HL-60/S4 treated with retinoic acid at 250 ng/mL for 4 days and 3 days (cell line): ENCODE data around the gene NUDT4B.
"Not testable (repeated sequence)": the region's sequence is repeated elsewhere in the genome, so short reads cannot be mapped to it uniquely, and the experiment has no call there.

Source experiments
- in situ Hi-C: fragments of 300-500 bp; cut with MboI; formaldehyde crosslinking; loops from 2 replicates; pipeline ENCODE4 v1.7.0; 2022; ENCODE audit warnings: low sequenced_read_pairs

NUDT4B gene

DNA sequence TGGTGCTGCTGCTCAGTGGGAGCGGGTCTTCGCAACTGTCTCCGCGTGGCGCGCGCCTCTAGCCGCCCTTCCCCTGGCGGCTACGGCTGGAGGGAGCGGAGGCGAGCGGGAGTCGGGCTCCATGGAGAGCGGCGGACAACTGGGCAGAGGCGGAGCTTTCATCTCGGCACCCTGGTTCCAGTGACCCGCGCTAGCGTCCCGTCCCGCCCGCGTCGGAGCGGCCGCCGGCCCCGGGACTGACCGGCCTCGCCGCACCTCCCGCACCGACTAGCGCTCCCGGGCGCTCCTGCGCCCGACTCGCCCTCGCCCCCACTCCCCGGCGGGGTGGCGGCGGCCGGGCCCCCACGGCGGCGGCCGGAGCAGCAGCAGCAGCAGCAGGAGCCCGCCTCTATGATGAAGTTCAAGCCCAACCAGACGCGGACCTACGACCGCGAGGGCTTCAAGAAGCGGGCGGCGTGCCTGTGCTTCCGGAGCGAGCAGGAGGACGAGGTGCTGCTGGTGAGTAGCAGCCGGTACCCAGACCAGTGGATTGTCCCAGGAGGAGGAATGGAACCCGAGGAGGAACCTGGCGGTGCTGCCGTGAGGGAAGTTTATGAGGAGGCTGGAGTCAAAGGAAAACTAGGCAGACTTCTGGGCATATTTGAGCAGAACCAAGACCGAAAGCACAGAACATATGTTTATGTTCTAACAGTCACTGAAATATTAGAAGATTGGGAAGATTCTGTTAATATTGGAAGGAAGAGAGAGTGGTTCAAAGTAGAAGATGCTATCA is at the start of gene NUDT4B:
NUDT4B (plus strand) TSS at position 212 of the 772 bp plus-strand sequence; CDS start at position 391, 179 bp downstream.
- in situ Hi-C loops, result not testable (repeated sequence)

GRCh38 chr1:148699357-148699756 is 49.2 kb upstream of the NUDT4B start:
- in situ Hi-C loops, result not testable (repeated sequence)

GRCh38 chr1:148702242-148702641 is 46.3 kb upstream of the NUDT4B start:
- in situ Hi-C loops, result not testable (repeated sequence)

DNA sequence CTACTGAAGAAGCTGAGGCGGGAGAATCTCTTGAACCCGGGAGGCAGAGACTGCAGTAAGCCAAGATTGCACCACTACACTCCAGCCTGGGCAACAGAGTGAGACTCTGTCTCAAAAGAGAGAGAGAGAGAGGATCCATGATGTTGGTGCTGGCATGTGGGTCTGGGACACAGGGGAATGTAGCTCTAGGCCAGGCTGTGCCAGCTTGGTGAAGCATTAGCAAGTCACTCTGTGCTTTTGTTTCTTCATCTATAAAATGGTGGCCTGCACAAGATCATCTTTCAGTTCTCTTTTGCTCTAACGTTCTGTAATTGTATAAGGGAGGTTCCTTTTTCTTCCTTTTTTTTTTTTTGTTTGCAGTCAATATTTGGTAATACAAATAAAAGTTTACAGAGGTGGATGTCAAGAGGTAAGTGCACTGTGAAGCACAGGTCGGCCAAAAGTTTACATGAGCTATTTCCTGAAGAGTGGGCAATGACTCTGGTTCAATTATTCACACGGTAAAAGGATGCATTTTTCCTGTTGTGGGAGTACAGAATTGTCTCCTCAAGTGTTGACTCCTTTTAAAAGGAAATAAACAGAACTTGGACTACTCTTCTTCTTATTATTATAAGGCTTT is 44.5 kb upstream of the NUDT4B start:
- in situ Hi-C loops, result not testable (repeated sequence)

GRCh38 chr1:148705316-148705948 is 43.1 kb upstream of the NUDT4B start:
- in situ Hi-C loops, result not testable (repeated sequence)

DNA sequence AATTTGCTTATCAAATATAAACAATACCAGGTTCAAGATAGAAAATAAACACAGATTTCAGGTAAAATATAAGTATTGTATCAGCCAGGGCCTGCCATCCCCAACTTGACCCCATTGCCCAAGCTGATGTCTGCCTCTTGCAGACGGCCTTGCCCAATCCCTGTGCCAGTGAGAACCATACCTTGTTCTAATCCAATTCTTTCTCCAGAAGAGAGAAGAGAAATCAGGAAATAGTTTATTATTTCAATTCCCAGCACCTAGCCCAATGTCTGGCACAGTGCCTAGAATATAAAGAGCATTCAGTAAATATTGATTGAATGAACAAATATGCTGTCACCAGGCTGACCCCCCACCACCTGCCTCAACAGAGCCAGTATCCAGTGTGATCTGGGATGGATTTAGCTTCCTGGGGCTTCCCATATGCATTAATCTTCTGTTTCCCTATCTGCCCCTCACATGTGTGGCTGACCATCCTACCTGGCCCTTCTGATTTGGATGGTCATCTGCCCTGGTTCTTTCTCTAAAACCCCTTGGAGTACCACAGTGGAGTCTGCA is 39.7 kb upstream of the NUDT4B start:
- in situ Hi-C loops, result not testable (repeated sequence)

DNA sequence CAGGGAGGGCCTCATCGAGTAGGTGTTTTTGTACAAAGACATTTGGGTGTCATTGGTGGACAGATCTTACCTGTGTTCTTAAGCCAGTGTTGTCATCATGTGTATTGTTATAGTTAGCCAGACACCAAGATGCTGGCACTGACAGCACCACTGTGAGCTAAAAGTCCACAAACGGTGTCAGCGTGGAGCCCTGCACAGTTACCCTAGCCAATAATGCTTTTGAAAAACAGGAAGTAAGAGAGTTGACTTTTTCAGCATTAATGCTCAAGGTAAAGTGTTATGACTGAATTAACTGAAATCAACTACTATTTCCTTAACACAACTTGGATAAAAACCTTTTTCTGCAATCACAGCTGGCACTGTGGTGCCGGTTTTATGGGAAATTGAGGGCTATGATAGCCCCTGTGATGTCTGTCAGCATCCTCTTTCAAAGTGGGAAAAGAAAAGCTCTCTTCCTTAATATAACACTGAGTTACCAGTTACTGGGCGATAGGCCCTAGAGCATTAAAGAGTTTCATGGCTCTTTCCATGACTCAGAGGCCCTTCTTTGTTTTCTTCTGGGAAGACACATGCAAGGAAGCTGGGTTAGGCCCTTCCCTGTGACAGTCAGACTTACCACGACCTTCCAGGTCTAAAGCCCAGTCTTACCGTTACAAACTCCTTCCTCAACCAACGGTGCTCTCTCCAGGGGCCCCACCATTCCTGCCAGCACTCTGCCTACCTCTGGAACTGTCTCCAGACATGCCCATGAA is 37.6 kb upstream of the NUDT4B start:
- in situ Hi-C loops, result not testable (repeated sequence)

GRCh38 chr1:148712353-148712752 is 36.2 kb upstream of the NUDT4B start:
- in situ Hi-C loops, result not testable (repeated sequence)

DNA sequence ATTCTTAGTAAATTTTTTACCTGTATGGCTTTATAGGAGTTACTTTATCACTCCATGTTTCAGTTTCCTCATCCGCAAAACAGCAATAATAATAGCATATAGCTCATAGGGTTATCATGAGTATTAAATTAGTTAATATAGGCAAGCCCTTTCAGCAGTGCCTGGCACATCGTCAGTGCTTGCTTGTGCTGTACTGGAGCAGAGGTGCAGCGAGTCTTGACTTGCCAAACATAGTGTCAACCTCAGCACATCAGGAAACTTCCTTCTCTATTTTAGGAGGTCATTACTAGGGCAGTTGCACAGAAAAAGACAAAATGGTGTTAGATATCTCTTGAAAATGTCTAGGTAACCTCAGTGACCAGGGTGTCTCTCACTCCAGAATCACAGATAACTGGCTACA is 33.1 kb upstream of the NUDT4B start:
- in situ Hi-C loops, result not testable (repeated sequence)

DNA sequence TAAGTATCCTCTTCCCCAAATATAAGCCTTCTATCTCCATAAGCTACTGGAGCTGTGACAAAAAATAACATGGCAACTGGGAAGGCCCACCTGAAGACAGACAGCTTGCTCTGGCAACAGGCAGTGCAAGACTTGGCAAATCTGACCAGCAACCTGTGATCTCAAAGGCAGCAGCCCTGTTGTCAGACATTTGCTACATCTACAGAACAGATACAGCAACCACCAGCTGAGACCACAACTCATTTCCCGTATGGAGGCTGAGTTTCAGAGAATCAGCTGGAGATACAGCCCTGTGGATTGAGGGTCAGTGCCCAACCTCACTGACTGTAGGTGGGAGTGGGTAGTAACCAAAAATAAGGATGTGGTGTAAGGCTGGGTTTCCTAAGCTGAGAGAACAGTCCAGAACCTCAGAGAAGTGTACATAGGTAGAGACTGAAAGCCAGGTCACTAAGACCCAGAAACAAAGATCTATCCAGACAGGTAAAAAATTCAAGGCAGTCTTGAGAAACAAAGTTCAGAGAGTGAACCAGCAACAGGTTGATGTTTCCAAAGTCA is 31.5 kb upstream of the NUDT4B start:
- in situ Hi-C loops, result not testable (repeated sequence)

DNA sequence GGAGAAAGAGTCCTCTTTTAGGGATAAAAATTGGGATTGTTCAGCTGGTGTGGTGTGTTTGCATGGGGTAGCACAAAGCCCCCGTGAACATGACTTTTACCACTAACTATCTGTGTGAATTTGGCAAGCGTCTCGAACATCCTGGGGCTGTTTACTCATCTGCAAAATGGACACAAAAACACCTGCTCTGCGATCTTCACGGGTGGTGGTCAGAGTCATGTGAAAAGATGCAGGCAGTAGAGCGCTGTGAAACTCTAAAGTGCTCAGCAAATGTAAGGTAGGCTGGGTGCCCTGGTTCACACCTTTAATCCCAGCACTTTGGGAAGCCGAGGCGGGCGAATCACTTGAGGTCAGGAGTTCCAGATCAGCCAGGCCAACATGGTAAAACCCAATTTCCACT is 27.7 kb upstream of the NUDT4B start:
- in situ Hi-C loops, result not testable (repeated sequence)

GRCh38 chr1:148722758-148723157 is 25.8 kb upstream of the NUDT4B start:
- in situ Hi-C loops, result not testable (repeated sequence)

DNA sequence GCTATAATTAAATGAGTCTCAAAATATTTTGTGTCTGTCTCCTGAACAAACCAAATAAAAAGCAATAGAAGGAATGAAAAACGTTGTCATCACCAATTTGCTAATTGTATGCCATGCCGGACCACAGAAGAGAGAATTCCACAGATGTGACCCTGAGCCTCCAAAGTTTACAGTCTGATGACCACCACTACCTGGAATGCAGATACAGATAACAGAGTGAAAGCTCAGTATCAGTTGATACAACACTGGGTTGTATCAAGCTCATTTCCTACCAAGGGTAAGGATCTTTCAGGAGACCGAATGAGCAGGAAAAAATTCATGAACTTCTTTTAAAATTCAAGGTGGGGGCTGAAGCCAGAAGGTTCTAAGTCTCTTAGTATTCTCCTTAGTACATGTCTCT is 25.1 kb upstream of the NUDT4B start:
- in situ Hi-C loops, result not testable (repeated sequence)

DNA sequence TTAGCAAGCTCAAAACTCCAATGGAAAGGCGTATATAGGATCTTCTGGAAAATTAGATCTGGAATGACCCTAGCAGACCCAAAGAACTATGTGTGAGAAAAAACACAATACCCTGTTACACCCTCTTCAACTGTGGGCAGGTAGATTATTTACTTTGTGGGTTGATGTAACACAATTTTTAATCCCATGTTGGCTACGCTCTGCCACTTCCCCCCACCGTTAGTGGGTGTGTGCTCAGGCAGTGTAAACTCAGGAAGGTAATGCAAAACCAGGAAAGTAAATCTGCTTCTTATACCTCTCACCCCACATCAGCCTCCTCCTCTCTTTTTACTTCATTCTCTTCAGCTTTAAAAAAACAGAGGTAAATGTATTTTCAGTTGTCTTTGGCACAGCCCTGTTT is 23.7 kb upstream of the NUDT4B start:
- in situ Hi-C loops, result not testable (repeated sequence)

- in situ Hi-C loops, result not testable (repeated sequence)
Measured at GRCh38 chr1:148727862-148728261, 20.7 kb upstream of the NUDT4B start.

DNA sequence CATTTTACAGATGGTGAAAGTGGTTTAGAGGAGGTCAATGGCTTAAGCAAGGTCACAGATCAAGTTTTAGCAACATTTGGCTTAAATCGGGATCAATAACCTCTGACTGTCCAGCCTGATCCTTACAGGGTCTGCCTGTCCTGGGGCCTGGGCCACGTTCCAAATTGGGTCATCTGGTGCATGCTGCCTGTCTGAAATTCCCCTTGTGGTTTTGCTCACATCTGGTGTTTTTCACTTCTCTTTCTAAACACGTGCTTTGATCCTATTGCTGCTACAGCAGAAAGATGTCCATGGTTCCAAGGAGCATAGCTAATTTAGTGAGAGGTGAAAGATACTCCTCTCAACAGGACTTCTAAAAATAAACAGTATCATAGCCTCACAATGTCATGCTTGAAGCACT is 19.4 kb upstream of the NUDT4B start:
- in situ Hi-C loops, result not testable (repeated sequence)

DNA sequence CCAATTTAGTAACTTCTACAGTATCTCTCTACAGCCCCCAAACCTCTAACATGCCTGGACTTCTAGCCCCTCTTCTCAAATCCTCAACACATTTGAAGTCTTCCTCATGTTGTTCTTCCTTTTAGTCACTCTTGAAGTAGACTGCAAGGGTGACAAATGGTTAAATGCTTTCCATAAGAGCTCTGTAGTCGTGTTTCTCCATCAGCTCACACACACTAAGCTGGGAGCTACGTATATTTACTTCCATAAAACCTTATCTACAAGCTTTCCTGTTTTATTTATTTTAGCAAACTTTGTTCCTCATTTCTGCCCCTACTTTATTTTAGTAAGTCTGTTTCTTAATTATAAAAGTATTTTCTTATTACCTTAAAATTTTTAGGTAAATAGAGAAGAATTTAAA is 19.0 kb upstream of the NUDT4B start:
- in situ Hi-C loops, result not testable (repeated sequence)

- in situ Hi-C loops, result not testable (repeated sequence)
Measured at GRCh38 chr1:148732277-148732676, 16.3 kb upstream of the NUDT4B start.

GRCh38 chr1:148733585-148734310 is 14.8 kb upstream of the NUDT4B start:
- in situ Hi-C loops, result not testable (repeated sequence)

DNA sequence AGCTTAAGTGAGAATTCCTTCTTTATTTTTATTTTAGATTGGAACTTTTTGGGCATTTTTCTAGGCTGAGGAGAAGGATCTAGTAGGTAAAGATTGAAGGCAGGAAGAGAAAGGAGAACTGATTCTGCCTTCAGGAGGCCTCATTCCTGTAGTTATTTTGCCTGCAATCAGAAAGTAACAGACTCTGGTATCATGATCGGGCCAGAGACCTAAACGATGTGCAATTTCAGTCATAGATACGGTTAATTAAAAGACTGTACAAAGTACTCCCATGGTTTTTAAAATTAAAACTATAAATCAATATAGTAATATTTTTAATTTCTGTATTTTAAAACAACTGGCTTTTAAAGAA is 14.3 kb upstream of the NUDT4B start:
- in situ Hi-C loops, result not testable (repeated sequence)
